GM19372 (cell line): ENCODE data around the gene UGT1A3.

Experiments used
- ATAC-seq: cut with Tn5 transposase; IDR thresholded peaks from one replicate; pipeline ENCODE4 v1.9.1; 2021; ENCODE audit warnings: mild to moderate bottlenecking, low read depth, moderate library complexity; ENCODE audit not compliant: unreplicated experiment

Gene UGT1A3

GRCh38 chr2:233754872-233755611, 26.2 kb downstream of the UGT1A3 start:
- ATAC-seq: no peak

- ATAC-seq: no peak
Measured at GRCh38 chr2:233756429-233757081, 27.7 kb downstream of the UGT1A3 start.

DNA sequence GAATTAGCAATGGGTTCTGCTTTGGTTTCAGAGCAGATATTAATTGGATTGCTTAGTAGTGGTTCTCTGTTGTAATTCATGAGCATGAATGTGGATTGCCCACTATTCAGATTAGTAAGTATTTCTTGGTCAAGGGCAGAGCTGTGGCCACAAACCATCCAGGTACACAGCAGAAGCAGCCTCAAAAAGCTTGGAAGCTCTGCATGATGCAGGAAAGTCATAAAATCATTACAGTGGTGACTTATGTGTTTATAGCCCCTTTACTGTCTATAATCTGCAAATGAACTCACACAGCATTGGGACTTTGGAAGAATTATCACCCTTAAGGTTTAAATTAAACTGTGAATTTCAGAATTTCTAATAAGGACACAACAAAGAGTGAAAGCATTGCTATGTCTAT, 29.3 kb downstream of the UGT1A3 start:
- no peak for ATAC-seq

GRCh38 chr2:233758849-233759248, 30.0 kb downstream of the UGT1A3 start:
- no peak for ATAC-seq

- ATAC-seq: no peak
Measured at GRCh38 chr2:233760043-233760442, 31.2 kb downstream of the UGT1A3 start, which contains the start of gene UGT1A1. Gene UGT1A1, plus strand, starts transcription at chr2:233760270. Its CDS starts 18 bp downstream, at chr2:233760288.

- no peak for ATAC-seq
Measured at GRCh38 chr2:233761040-233761769, 32.4 kb downstream of the UGT1A3 start.

GRCh38 chr2:233764264-233764663, 35.4 kb downstream of the UGT1A3 start:
- no peak for ATAC-seq

DNA sequence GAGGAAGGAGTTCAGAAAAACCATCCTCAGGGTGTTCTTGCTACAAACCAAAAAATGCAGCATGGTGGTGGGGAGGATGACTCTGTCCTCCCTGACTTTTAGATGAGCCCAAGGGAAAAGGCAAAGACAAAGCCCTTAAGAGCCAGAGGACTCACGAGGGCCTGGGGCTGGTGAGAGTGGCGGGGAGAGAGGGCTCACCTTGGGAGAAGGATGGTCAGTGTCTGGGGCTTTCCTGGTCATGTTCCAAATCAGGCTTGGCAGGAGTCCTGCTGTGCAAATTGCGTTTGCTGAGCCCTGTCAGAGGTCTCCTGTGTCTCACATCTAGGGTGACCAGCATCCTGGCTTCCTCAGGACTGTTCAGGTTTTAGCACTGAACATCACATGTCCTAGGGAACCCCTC, 35.9 kb downstream of the UGT1A3 start:
- no peak for ATAC-seq

- no peak for ATAC-seq
Measured at GRCh38 chr2:233766416-233766815, 37.6 kb downstream of the UGT1A3 start.

GRCh38 chr2:233768076-233768475, 39.2 kb downstream of the UGT1A3 start:
- no peak for ATAC-seq

GRCh38 chr2:233769260-233769659, 40.4 kb downstream of the UGT1A3 start:
- no peak for ATAC-seq

GRCh38 chr2:233772153-233772552, 43.3 kb downstream of the UGT1A3 start:
- ATAC-seq: no peak

DNA sequence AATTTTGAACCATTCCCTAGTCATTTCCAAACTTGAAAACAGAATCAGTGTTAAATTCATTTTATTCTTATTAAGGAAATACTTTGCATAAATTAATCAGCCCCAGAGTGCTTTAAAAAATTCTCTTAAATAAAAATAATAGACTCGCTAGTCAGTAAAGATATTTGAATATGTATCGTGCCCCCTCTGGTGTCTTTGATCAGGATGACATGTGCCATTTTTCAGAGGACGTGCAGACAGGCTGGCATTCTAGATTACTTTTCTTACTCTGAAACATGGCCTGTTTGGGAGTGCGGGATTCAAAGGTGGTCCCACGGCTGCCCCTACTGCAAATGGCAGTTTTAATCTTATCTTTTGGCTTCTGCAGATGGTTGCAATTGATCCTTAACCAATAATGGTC, 43.7 kb downstream of the UGT1A3 start:
- no peak for ATAC-seq

DNA sequence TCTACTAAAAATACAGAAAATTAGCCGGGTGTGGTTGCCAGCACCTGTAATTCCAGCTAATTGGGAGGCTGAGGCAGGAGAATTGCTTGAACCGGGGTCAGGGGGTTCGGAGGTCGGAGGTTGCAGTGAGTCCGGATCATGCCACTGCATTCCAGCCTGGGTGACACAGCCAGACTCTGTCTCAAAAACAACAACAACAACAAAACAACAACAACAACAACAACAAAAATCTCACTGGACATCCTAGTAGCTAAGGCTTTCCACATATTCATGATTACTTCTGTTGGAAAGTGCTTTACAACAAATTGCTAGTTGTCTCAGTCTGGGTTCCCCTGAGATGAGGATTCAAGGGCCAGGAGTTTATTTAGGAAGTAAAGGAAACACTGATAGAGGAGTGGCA, 45.0 kb downstream of the UGT1A3 start:
- ATAC-seq: no peak

GRCh38 chr2:233775414-233775813, 46.6 kb downstream of the UGT1A3 start:
- ATAC-seq: no peak

DNA sequence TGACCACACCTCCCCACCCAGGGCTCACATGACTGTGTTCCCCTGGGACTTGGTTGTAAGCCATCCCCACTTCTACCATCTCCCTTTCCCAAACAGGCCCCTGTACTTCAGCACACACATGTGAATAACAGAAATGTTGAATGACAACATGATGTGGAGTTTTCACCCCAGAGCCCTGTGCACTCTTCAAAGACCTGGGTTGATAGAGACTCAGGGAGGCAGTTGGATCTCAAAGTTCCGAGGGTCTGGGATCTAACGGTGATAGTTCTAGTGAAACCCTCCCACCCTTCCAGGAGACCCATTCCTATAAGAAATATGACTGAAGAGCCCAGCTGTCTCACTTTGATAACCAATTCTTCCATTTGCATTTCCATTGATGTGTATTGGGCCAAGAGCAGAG, 49.2 kb downstream of the UGT1A3 start, which contains the start of gene MROH2A:
TSS of gene MROH2A (plus strand) at position 301 of the 400 bp plus-strand sequence. CDS start 1,029 bp downstream, outside the sequence.
- no peak for ATAC-seq

DNA sequence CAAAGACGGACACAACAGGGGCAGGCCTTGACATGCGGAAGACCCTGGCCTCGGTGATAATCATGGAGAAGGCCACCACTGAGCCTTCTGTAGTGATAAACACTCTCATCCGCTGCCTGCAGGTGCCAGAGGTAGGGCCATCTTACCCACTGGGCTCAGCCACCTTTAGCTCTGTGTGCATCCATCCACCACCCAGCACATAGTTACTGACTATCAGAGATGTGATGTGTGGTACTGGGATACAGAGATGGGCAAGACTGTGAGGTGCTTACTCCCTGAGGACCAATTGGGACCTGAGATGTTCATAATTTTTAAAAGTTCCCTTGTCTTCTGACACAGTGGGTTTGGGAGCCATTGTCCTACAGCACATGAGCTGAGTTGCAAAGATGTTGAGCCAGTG, 50.9 kb downstream of the UGT1A3 start:
- no peak for ATAC-seq

DNA sequence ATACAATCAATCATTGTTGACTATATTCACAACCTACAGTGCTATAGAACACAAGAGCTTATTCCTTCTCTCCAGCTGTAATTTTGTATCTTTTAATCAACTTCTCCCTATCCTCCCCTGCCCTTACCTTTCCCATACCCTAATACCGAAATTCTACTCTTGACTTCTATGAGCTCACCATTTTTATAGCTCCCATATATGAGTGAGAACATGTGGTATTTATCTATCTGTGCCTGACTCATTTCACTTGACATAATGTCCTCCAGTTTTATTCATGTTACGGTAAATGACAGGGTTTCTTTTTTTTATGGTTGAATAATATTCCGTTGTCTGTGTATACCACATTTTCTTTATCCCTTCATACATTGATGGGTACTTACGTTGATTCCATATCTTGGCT, 51.9 kb downstream of the UGT1A3 start:
- no peak for ATAC-seq

- ATAC-seq: no peak
Measured at GRCh38 chr2:233789554-233789953, 60.7 kb downstream of the UGT1A3 start.

- no peak for ATAC-seq
Measured at GRCh38 chr2:233791151-233791882, 62.5 kb downstream of the UGT1A3 start.

GRCh38 chr2:233791883-233792329, 63.1 kb downstream of the UGT1A3 start:
- ATAC-seq: no peak
